AG09309 (cell line): ENCODE results near the gene MAPT.

Source experiments
- DNase-seq: peaks from one replicate; pipeline ENCODE4 v3.0.0-alpha.2; 2010; ENCODE audit warnings: low read depth
- H3K4me3 ChIP-seq: 2 replicates; pipeline ENCODE4 v1.5.1; 2011; ENCODE audit warnings: mild to moderate bottlenecking, low read depth, low read length, moderate library complexity; ENCODE audit not compliant: control insufficient read depth
- CTCF ChIP-seq: IDR thresholded peaks from 2 replicates; pipeline ENCODE4 v1.5.1; 2011; ENCODE audit warnings: mild to moderate bottlenecking, low read depth, low read length, inconsistent platforms; ENCODE audit not compliant: insufficient read depth, control insufficient read depth; ENCODE audit errors: missing control alignments

Gene MAPT

GRCh38 chr17:46030752-46031151, 136.4 kb downstream of the MAPT start:
- no peak for DNase-seq
- H3K4me3 ChIP-seq: no peak overlapping the region
- TF ChIP-seq CTCF: no peak

GRCh38 chr17:46031440-46031839, 137.1 kb downstream of the MAPT start:
- no peak for TF ChIP-seq CTCF
- H3K4me3 ChIP-seq: no peak overlapping the region
- DNase-seq: no peak

- no peak overlapping the region for H3K4me3 ChIP-seq
- no peak for TF ChIP-seq CTCF
- no peak for DNase-seq
These were observed 137.6 kb downstream of the MAPT start for GRCh38 chr17:46031920-46032319.

- no peak overlapping the region for H3K4me3 ChIP-seq
- DNase-seq: no peak
- no peak for TF ChIP-seq CTCF
These were observed 138.6 kb downstream of the MAPT start for GRCh38 chr17:46032909-46033308.

- no peak for TF ChIP-seq CTCF
- DNase-seq: no peak
- H3K4me3 ChIP-seq: no peak overlapping the region
These were observed 139.0 kb downstream of the MAPT start for GRCh38 chr17:46033392-46033791.

- H3K4me3 ChIP-seq: no peak overlapping the region
- DNase-seq: no peak
- TF ChIP-seq CTCF: no peak
These were observed 140.9 kb downstream of the MAPT start for GRCh38 chr17:46035112-46035818.
